Thyroid gland (tissue), 4 donors: ENCODE measurements around the gene PHLPP1. TPM values are rescaled to one million over a fixed set of nuclear protein-coding genes. Genes with fewer than 3 reads are reported as not detected.

Experiments
- DNase-seq, 2 donors: peaks; one replicate each; pipeline ENCODE4 v3.0.0-alpha.2; 2019
- H3K27ac ChIP-seq, 3 donors: fragments of 200-600 bp; sonication (generic); 1 replicate in 2 of 3; 2 replicates in 1 of 3; pipeline ENCODE4 v1.5.1; 2016 to 2019; ENCODE audit warnings: mild to moderate bottlenecking in 1 of 3, moderate library complexity in 1 of 3
- H3K27me3 ChIP-seq: fragments of 200-600 bp; sonication (generic); one replicate; pipeline ENCODE4 v1.5.1; 2019
- H3K36me3 ChIP-seq, 2 donors: fragments of 200-600 bp; sonication (generic); one replicate each; pipeline ENCODE4 v1.5.1; 2016 to 2019
- H3K4me1 ChIP-seq, 2 donors: fragments of 200-600 bp; sonication (generic); one replicate each; pipeline ENCODE4 v1.5.1; 2017 to 2019
- H3K4me3 ChIP-seq, 3 donors: fragments of 200-600 bp; sonication (generic); replicated peaks in 1 of 3; 1 replicate in 2 of 3; 2 replicates in 1 of 3; pipeline ENCODE4 v1.5.1; 2016; ENCODE audit warnings: mild to moderate bottlenecking in 1 of 3
- H3K9me3 ChIP-seq: fragments of 200-600 bp; sonication (generic); one replicate; pipeline ENCODE4 v1.5.1; 2017
- POLR2A ChIP-seq, 2 donors: fragments of 450-650 bp; IDR thresholded peaks; one replicate each; pipeline ENCODE4 v1.6.1; 2017; ENCODE audit warnings: antibody characterized with exemption in 2 of 2, mild to moderate bottlenecking in 2 of 2, moderate library complexity in 1 of 2
- WGBS, 2 donors: methylation state at CpG; one replicate each; pipeline ENCODE4 v1.1.5; 2017; 5-methylcytosine and 5-hydroxymethylcytosine counted together
- intact Hi-C: fragments of 100-400 bp; cut with DNase I; formaldehyde crosslinking; loops from one replicate; pipeline ENCODE4 v1.15.1; 2023
- total RNA-seq, 4 donors: library from RNA; depleted of rRNA; stranded (reverse); fragments of >200 nt; gene quantifications; one replicate each; pipeline ENCODE4 v1.2.3, GENCODE V29; 2016
- TF ChIP-seq, protein P1 (sequence below), 6 experiments: fragments of 200-600 bp in 3 of 6; fragments of 450-650 bp in 3 of 6; sonication (generic) in 3 of 6; IDR thresholded peaks; one replicate each; pipeline ENCODE4 v1.5.1; 2016 to 2019; ENCODE audit warnings: antibody characterized with exemption in 6 of 6, mild to moderate bottlenecking in 2 of 6, inconsistent platforms in 1 of 6, moderate library complexity in 1 of 6

Gene PHLPP1
- total RNA-seq, 4 donors from 2014 or later, result 14.6 to 22.7 (median 20.4) TPM

DNA sequence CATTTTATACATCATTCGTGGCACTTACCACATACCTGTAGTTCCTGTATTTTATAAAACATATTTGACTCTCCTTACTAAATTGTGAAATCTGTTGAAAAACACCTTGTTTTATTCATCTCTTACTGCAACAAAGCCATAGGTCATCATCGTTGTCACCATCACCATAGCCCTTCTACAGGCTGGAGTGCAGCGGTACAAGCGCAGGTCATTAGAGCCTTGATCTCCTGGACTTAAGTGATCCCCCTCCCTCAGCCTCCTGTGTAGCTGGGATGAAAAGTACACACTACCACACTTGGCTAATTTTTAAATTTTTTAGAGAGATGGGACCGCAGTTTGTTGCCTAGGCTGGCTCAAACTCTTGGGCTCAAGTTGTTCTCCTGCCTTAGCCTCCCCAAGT lies 184.2 kb downstream of the PHLPP1 start:
- no peaks in the 10 kb centered on the region for H3K27me3 ChIP-seq
- peak in 1 of 2 donors; percentile 10 for DNase-seq
- TF ChIP-seq, protein P1, sequence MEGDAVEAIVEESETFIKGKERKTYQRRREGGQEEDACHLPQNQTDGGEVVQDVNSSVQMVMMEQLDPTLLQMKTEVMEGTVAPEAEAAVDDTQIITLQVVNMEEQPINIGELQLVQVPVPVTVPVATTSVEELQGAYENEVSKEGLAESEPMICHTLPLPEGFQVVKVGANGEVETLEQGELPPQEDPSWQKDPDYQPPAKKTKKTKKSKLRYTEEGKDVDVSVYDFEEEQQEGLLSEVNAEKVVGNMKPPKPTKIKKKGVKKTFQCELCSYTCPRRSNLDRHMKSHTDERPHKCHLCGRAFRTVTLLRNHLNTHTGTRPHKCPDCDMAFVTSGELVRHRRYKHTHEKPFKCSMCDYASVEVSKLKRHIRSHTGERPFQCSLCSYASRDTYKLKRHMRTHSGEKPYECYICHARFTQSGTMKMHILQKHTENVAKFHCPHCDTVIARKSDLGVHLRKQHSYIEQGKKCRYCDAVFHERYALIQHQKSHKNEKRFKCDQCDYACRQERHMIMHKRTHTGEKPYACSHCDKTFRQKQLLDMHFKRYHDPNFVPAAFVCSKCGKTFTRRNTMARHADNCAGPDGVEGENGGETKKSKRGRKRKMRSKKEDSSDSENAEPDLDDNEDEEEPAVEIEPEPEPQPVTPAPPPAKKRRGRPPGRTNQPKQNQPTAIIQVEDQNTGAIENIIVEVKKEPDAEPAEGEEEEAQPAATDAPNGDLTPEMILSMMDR (IDR thresholded peaks at IDR 0.05), result no peak
- no peak for TF ChIP-seq POLR2A (IDR thresholded peaks at IDR 0.05)
- WGBS, 2 donors, result 70% methylated on average over 5 of the region's 5 CpGs
- H3K4me3 ChIP-seq, result no peak overlapping the region
- intact Hi-C loops, result no loop called here
- H3K36me3 ChIP-seq, result no peaks in the 10 kb centered on the region
- no peak overlapping the region for H3K27ac ChIP-seq
- H3K9me3 ChIP-seq, result no peaks in the 10 kb centered on the region
- H3K4me1 ChIP-seq, result peaks cover 4 to 7% of the 10 kb centered on the region in 2 donors

DNA sequence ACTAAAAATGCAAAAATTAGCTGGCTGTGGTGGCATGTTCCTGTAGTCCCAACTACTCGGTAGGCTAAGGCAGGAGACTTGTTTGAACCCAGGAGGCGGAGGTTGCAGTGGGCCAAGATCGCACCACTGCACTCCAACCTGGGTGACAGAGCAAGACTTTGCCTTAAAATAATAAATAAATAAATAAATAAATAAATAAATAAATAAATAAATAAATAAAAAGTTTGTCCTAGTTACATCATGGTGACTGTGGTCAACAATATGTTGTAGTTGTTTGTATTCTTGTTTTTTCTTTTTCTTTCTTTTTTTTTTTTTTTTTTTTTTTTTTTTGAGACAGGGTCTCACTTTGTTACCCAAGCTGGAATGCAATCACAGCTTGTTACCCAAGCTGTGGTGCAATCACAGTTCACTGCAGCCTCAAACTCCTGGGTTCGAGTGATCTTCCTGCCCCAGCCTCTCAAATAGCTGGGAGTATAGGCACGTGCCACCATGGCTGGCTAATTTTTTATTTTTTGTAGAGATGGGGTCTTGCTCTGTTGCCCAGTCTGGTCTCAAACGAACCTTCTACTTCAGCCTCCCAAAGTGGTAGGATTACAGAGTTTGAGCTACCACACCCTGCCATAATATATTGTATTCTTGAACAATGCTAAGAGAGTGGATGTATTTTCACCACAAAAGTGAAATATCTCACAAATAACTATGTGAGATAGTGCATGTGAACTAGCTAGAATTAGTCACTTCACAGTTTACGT lies 185.0 kb downstream of the PHLPP1 start:
- intact Hi-C loops, result no loop called here
- no peaks in the 10 kb centered on the region for H3K9me3 ChIP-seq
- H3K27ac ChIP-seq, result no peak overlapping the region
- H3K36me3 ChIP-seq, result no peaks in the 10 kb centered on the region
- H3K4me1 ChIP-seq, result peaks cover 5% of the 10 kb centered on the region in 2 donors
- WGBS, 2 donors, result 96% methylated on average over 7 of the region's 7 CpGs
- DNase-seq, result no peak
- no peaks in the 10 kb centered on the region for H3K27me3 ChIP-seq
- H3K4me3 ChIP-seq, result no peak overlapping the region
- no peak for TF ChIP-seq POLR2A (IDR thresholded peaks at IDR 0.05)
- TF ChIP-seq, protein P1 (IDR thresholded peaks at IDR 0.05), result no peak

DNA sequence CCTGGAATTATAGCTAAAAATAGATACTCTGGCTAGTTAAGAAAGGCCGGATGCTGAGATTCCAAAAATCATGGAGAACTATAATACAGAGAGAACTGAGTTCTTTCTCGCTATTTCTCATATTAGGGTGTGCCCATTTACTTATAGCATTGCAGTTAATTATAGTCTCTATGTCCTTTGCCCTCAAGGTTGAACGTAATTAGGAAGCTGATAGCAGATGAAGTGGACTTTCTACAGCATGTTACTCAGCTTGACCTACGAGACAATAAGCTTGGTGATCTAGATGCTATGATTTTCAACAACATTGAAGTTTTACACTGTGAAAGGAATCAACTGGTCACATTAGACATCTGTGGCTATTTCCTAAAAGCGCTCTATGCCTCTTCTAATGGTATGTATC lies 187.4 kb downstream of the PHLPP1 start:
- Histone ChIP-seq H3K4me3 (no peak overlapping the region), H3K9me3 (no peaks in the 10 kb centered on the region), H3K27ac (no peak overlapping the region), H3K36me3 (no peaks in the 10 kb centered on the region), H3K27me3 (no peaks in the 10 kb centered on the region), H3K4me1 (peaks cover 5% of the 10 kb centered on the region in 2 donors)
- no peak for DNase-seq
- intact Hi-C loops, result no loop called here
- WGBS, 2 donors, result 82 to 95% methylated on average over 5 of the region's 5 CpGs
- TF ChIP-seq, protein P1 (IDR thresholded peaks at IDR 0.05), result no peak
- TF ChIP-seq POLR2A (IDR thresholded peaks at IDR 0.05), result no peak

DNA sequence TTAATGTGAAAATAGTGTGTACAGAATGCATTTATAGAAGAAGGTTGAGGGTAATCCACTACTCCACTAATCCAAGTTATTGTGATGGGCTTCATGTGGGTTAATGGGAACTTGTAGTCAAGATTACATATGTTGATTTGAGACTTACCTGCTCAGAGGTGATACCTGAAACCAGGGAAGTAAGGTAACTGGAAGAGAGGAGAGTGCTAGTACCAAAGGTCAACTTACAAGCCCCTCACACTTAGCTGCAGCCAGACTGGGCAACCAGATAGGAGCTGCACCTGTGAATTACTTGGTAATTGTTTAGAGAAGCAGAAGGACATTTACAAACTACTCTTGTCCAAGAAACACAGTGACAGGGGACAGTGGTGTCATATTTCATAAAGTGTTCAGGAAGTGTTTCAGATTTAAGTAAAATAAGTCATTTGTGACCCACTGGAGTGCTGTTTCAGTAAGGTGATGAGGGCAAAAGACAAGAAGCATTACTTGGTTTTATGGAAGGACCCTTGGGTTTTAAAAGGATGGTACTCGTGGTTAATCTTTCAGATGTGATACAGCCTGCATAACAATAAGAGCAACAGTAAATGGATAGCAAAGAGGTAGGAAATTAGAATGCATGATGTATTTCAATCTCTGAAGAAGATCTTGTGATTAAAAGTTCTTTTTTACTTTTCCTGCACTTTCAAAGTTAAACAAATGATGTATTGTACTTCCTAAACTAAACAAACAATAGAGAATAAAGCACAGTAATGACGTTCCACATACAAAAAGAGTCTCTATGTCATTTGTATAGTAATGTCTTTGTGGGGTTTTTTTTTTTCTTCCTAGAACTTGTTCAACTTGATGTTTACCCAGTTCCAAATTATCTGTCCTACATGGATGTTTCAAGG lies 189.3 kb downstream of the PHLPP1 start:
- no peak overlapping the region for H3K27ac ChIP-seq
- WGBS, 2 donors, result 75 to 82% methylated on average over 2 of the region's 2 CpGs
- intact Hi-C loops, result no loop called here

More for the DNA sequence above, 189.3 kb downstream of the PHLPP1 start:
- no peak for DNase-seq
- Histone ChIP-seq H3K9me3 (no peaks in the 10 kb centered on the region), H3K36me3 (no peaks in the 10 kb centered on the region), H3K27me3 (no peaks in the 10 kb centered on the region), H3K4me3 (no peak overlapping the region), H3K4me1 (peaks cover 5% of the 10 kb centered on the region in 2 donors)
- TF ChIP-seq, protein P1 (IDR thresholded peaks at IDR 0.05), result no peak
- no peak for TF ChIP-seq POLR2A (IDR thresholded peaks at IDR 0.05)
